Keratinocyte (primary cell): ENCODE results near the gene BEX4.

ENCODE experiments used
- EZH2 ChIP-seq: IDR thresholded peaks from one replicate; pipeline ENCODE4 v1.6.1; 2012; ENCODE audit warnings: inconsistent platforms, mild to moderate bottlenecking, low read length, moderate library complexity
- TF ChIP-seq, protein P1 (sequence below), 3 experiments: IDR thresholded peaks in 1 of 3; conservative IDR thresholded peaks in 1 of 3; optimal IDR thresholded peaks in 1 of 3; 2 replicates in 2 of 3; 3 replicates in 1 of 3; pipeline versions ENCODE3 to v1.5.1; 2011; ENCODE audit warnings: low read length in 3 of 3, mild to moderate bottlenecking in 3 of 3, moderate library complexity in 2 of 3, control low read depth in 1 of 3, inconsistent platforms in 1 of 3; ENCODE audit not compliant: insufficient read depth in 2 of 3; ENCODE audit errors: extremely low read depth in 1 of 3

GRCh38 chrX:103197721-103198306 is 17.1 kb upstream of the BEX4 start:
- TF ChIP-seq, protein P1, sequence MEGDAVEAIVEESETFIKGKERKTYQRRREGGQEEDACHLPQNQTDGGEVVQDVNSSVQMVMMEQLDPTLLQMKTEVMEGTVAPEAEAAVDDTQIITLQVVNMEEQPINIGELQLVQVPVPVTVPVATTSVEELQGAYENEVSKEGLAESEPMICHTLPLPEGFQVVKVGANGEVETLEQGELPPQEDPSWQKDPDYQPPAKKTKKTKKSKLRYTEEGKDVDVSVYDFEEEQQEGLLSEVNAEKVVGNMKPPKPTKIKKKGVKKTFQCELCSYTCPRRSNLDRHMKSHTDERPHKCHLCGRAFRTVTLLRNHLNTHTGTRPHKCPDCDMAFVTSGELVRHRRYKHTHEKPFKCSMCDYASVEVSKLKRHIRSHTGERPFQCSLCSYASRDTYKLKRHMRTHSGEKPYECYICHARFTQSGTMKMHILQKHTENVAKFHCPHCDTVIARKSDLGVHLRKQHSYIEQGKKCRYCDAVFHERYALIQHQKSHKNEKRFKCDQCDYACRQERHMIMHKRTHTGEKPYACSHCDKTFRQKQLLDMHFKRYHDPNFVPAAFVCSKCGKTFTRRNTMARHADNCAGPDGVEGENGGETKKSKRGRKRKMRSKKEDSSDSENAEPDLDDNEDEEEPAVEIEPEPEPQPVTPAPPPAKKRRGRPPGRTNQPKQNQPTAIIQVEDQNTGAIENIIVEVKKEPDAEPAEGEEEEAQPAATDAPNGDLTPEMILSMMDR (optimal IDR thresholded peaks at IDR 0.05 in 1 of 3, IDR thresholded peaks at IDR 0.05 in 1 of 3, conservative IDR thresholded peaks at IDR 0.05 in 1 of 3; ENCODE audit: extremely low read depth in 1 of 3, insufficient read depth in 2 of 3, low read length in 3 of 3) = no peak
- TF ChIP-seq EZH2 = no peak
